ENCODE data around the gene SLC2A9. TPM values are rescaled to one million over a fixed set of nuclear protein-coding genes. Genes with fewer than 3 reads are reported as not detected.

Gene SLC2A9
- total RNA-seq, 1 experiment from 2014 or later, result 3.5 TPM

DNA sequence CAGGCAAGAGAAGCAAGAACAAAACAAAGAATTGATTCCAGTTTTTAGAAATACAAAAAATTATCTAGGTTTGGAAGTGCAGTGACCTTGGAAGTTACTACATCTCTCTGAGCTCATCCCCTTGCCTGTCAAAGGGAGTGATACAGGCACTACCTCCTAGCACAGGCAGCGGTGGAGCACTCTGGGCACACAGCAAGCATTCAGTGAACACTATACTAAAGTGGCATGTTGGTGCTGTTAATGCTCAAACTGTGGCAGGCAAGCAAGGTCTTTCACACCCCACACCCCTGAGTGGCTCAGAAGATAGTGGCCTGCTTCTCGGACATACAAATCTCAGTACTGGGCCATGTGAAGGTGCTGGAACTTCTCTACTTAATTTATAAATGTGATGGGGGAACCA is 188.7 kb downstream of the SLC2A9 start:
- DNase-seq (ENCODE audit: low read depth, low spot score), result no peak
- in situ Hi-C loops (cut with HindIII; ENCODE audit: low pct_unique_long_range_greater_than_20kb, low sequenced_read_pairs), result no loop called here
- CTCF ChIA-PET, result no interaction called here
- no peak overlapping the region for H3K27ac ChIP-seq (ENCODE audit: low read length)
- H3K27me3 ChIP-seq (ENCODE audit: control insufficient read depth, insufficient read depth, low read length), result no peaks in the 10 kb centered on the region
- H3K9me3 ChIP-seq (ENCODE audit: control insufficient read depth, insufficient read depth, low read depth, low read length), result no peaks in the 10 kb centered on the region
- BruUV-seq (replicated peaks), result no TSS peak
- TF ChIP-seq SIN3A (IDR thresholded peaks at IDR 0.05; ENCODE audit: borderline replicate concordance, insufficient read depth, low read depth, low read length) (no peak), POLR2AphosphoS5 (IDR thresholded peaks at IDR 0.05; ENCODE audit: low read depth, low read length) (no peak), TCF7L2 (IDR thresholded peaks at IDR 0.05; ENCODE audit: low read depth, low read length) (no peak)
- TF ChIP-seq, protein P1, sequence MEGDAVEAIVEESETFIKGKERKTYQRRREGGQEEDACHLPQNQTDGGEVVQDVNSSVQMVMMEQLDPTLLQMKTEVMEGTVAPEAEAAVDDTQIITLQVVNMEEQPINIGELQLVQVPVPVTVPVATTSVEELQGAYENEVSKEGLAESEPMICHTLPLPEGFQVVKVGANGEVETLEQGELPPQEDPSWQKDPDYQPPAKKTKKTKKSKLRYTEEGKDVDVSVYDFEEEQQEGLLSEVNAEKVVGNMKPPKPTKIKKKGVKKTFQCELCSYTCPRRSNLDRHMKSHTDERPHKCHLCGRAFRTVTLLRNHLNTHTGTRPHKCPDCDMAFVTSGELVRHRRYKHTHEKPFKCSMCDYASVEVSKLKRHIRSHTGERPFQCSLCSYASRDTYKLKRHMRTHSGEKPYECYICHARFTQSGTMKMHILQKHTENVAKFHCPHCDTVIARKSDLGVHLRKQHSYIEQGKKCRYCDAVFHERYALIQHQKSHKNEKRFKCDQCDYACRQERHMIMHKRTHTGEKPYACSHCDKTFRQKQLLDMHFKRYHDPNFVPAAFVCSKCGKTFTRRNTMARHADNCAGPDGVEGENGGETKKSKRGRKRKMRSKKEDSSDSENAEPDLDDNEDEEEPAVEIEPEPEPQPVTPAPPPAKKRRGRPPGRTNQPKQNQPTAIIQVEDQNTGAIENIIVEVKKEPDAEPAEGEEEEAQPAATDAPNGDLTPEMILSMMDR (IDR thresholded peaks at IDR 0.05), result no peak
- TF ChIP-seq, protein P2, sequence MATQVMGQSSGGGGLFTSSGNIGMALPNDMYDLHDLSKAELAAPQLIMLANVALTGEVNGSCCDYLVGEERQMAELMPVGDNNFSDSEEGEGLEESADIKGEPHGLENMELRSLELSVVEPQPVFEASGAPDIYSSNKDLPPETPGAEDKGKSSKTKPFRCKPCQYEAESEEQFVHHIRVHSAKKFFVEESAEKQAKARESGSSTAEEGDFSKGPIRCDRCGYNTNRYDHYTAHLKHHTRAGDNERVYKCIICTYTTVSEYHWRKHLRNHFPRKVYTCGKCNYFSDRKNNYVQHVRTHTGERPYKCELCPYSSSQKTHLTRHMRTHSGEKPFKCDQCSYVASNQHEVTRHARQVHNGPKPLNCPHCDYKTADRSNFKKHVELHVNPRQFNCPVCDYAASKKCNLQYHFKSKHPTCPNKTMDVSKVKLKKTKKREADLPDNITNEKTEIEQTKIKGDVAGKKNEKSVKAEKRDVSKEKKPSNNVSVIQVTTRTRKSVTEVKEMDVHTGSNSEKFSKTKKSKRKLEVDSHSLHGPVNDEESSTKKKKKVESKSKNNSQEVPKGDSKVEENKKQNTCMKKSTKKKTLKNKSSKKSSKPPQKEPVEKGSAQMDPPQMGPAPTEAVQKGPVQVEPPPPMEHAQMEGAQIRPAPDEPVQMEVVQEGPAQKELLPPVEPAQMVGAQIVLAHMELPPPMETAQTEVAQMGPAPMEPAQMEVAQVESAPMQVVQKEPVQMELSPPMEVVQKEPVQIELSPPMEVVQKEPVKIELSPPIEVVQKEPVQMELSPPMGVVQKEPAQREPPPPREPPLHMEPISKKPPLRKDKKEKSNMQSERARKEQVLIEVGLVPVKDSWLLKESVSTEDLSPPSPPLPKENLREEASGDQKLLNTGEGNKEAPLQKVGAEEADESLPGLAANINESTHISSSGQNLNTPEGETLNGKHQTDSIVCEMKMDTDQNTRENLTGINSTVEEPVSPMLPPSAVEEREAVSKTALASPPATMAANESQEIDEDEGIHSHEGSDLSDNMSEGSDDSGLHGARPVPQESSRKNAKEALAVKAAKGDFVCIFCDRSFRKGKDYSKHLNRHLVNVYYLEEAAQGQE (IDR thresholded peaks at IDR 0.05; ENCODE audit: insufficient read depth in 1 of 2, low read depth in 2 of 2, low read length in 1 of 2), result no peak
- H3K4me1 ChIP-seq (ENCODE audit: control insufficient read depth, insufficient read depth, low read length), result no peaks in the 10 kb centered on the region
- intact Hi-C loops (cut with micrococcal nuclease; ENCODE audit: unreplicated experiment), result no loop called here
- no peak overlapping the region for H3K4me3 ChIP-seq (ENCODE audit: low read depth in 2 of 2, low read length in 2 of 2)
- H3K36me3 ChIP-seq (ENCODE audit: control insufficient read depth, insufficient read depth, low read length), result no peaks in the 10 kb centered on the region
- POLR2A ChIA-PET, result no interaction called here
- no peak for ATAC-seq

DNA sequence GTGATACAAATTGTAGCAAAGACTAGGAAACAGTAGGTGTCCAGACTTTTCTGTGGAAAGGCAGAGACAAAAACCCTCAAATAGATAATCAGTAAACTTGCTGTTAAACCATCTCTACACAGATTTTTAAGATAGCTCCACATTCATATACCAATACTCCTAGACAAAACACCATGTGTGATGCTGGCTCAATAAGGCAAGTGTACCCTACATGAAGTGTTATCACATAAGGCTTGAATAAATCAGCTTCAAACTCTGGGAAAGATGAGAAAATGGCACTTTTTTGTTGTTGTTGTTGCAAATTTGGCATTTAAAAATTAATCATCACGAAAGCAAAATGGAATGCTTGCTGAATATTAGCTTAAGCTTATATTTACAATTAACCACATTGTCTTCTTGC is 194.7 kb downstream of the SLC2A9 start:
- Histone ChIP-seq H3K27me3 (ENCODE audit: control insufficient read depth, insufficient read depth, low read length) (no peaks in the 10 kb centered on the region), H3K36me3 (ENCODE audit: control insufficient read depth, insufficient read depth, low read length) (no peaks in the 10 kb centered on the region), H3K4me1 (ENCODE audit: control insufficient read depth, insufficient read depth, low read length) (no peaks in the 10 kb centered on the region), H3K27ac (ENCODE audit: low read length) (no peak overlapping the region), H3K9me3 (ENCODE audit: control insufficient read depth, insufficient read depth, low read depth, low read length) (no peaks in the 10 kb centered on the region), H3K4me3 (ENCODE audit: low read depth in 2 of 2, low read length in 2 of 2) (no peak overlapping the region)
- in situ Hi-C loops (cut with HindIII; ENCODE audit: low pct_unique_long_range_greater_than_20kb, low sequenced_read_pairs) (no loop called here), intact Hi-C loops (cut with micrococcal nuclease; ENCODE audit: unreplicated experiment) (no loop called here)
- DNase-seq (ENCODE audit: low read depth, low spot score) (no peak), ATAC-seq (no peak)
- ChIA-PET CTCF (no interaction called here), POLR2A (no interaction called here)
- BruUV-seq (replicated peaks), result no TSS peak
- TF ChIP-seq TCF7L2 (IDR thresholded peaks at IDR 0.05; ENCODE audit: low read depth, low read length) (no peak), POLR2AphosphoS5 (IDR thresholded peaks at IDR 0.05; ENCODE audit: low read depth, low read length) (no peak), SIN3A (IDR thresholded peaks at IDR 0.05; ENCODE audit: borderline replicate concordance, insufficient read depth, low read depth, low read length) (no peak)
- TF ChIP-seq, protein P1 (IDR thresholded peaks at IDR 0.05), result no peak
- TF ChIP-seq, protein P2 (IDR thresholded peaks at IDR 0.05; ENCODE audit: insufficient read depth in 1 of 2, low read depth in 2 of 2, low read length in 1 of 2), result no peak

Data from Panc1 (cell line).